ENCODE measurements around the gene APP.

GRCh38 chr21:25903607-25904006 lies 267.0 kb downstream of the APP start:
- TF ChIP-seq CEBPB (IDR thresholded peaks at IDR 0.05) (no peak), ZBTB7A (IDR thresholded peaks at IDR 0.05; ENCODE audit: low read depth) (no peak), EGR1 (IDR thresholded peaks at IDR 0.05) (no peak), RAD21 (IDR thresholded peaks at IDR 0.05; ENCODE audit: low read depth) (no peak), EP300 (IDR thresholded peaks at IDR 0.05; ENCODE audit: borderline replicate concordance) (no peak)
- TF ChIP-seq, protein P1, sequence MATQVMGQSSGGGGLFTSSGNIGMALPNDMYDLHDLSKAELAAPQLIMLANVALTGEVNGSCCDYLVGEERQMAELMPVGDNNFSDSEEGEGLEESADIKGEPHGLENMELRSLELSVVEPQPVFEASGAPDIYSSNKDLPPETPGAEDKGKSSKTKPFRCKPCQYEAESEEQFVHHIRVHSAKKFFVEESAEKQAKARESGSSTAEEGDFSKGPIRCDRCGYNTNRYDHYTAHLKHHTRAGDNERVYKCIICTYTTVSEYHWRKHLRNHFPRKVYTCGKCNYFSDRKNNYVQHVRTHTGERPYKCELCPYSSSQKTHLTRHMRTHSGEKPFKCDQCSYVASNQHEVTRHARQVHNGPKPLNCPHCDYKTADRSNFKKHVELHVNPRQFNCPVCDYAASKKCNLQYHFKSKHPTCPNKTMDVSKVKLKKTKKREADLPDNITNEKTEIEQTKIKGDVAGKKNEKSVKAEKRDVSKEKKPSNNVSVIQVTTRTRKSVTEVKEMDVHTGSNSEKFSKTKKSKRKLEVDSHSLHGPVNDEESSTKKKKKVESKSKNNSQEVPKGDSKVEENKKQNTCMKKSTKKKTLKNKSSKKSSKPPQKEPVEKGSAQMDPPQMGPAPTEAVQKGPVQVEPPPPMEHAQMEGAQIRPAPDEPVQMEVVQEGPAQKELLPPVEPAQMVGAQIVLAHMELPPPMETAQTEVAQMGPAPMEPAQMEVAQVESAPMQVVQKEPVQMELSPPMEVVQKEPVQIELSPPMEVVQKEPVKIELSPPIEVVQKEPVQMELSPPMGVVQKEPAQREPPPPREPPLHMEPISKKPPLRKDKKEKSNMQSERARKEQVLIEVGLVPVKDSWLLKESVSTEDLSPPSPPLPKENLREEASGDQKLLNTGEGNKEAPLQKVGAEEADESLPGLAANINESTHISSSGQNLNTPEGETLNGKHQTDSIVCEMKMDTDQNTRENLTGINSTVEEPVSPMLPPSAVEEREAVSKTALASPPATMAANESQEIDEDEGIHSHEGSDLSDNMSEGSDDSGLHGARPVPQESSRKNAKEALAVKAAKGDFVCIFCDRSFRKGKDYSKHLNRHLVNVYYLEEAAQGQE (IDR thresholded peaks at IDR 0.05; ENCODE audit: low read depth), result no peak

All from Ishikawa (cell line).